ENCODE measurements around the gene DEPDC4.

DNA sequence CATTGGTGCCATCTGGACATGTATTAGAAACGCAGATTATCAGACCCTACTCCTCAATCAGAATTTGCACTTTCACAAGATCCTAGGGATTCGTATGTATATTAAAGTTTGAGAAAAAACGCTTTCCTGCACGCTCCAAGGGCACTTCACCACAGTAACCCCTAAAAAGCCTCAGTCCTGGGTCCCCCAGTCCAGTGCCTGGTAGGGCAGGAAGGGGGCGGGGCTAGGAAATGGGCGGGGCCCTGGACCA, 369 bp downstream of the DEPDC4 start:
- TF ChIP-seq POLR2AphosphoS5 (IDR thresholded peaks at IDR 0.05; ENCODE audit: borderline replicate concordance, low read depth, low read length) = no peak
- no peak for TF ChIP-seq EZH2 (IDR thresholded peaks at IDR 0.05)

All from SK-N-MC (cell line).